Measurements from ENCODE around the gene EID2B. TPM values are rescaled to one million over a fixed set of nuclear protein-coding genes. Genes with fewer than 3 reads are reported as not detected.
A peak's percentile ranks its signal among the peaks of the same experiment; 100 is the strongest.

Gene EID2B
- polyA plus RNA-seq, 1 of the 3 experiments (the other 2 are of a cell fraction) = 6.5 TPM

DNA sequence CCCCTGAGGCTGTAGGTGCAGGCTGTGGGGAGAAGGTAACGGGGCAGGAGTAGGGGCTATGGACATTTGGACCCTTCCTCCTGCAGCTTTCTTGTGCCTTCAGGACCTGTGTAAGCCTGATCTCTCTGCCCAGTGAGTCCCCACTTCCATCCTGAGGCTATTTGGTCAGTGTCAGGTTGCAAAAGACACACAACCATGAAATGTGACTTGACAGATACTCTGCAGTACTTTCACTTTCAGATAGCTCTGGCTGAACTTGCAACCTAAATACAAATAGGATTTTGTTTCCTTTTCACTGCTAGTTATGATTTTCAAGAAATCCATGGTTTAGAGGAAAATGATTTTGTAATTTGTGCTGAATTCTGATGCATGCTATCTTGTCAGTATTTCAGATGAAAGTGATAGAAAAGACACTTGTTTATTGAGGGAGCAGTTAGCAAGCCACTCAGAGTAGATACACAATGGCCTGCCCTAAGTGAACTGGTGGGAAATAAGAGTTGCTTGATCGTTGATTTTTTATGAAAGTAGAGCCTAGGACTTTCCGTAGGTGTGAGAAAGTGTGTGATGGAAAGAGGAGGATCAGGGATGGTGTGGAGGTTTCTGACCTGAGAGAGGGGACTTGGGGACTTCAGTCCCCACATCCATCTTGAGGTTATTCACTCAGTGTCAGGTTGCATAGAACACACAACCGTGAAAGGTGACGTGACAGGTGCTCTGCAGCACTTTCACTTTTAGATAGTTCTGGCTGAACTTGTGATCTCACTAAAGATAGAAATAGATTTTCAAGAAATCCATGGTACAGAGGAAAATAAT is 25.4 kb upstream of the EID2B start:
- ChIA-PET CTCF (no interaction called here), POLR2A (no interaction called here)
- Histone ChIP-seq H2AFZ (ENCODE audit: low read depth) (peak overlapping the region; percentile 32; the same call in 1 of the 2 replicates), H3K36me3 (replicated peaks in 1 of 2; ENCODE audit: control insufficient read depth in 1 of 2, insufficient read depth in 2 of 2, low read length in 1 of 2) (no peaks in the 10 kb centered on the region), H3K4me1 (ENCODE audit: control insufficient read depth in 1 of 2, insufficient read depth in 2 of 2, low read depth in 1 of 2, low read length in 1 of 2) (peaks cover 0 to 3% of the 10 kb centered on the region in 2 experiments; a peak in 1 of 4 replicates), H3K4me2 (peak overlapping the region; percentile 48; the same call in 1 of the 2 replicates), H3K27ac (ENCODE audit: low read depth in 2 of 2, low read length in 1 of 2) (no peak overlapping the region), H3K79me2 (ENCODE audit: insufficient read depth) (no peaks in the 10 kb centered on the region), H3K9ac (no peak overlapping the region), H3K4me3 (ENCODE audit: low read depth in 2 of 2, low read length in 1 of 2) (peak overlapping the region; percentile 2 to 31; a peak in 2 of 4 replicates), H3K9me2 (no peaks in the 10 kb centered on the region), H3K9me3 (no peaks in the 10 kb centered on the region), H3K27me3 (ENCODE audit: insufficient read depth) (peaks cover under 1% of the 10 kb centered on the region; the same call in 1 of the 2 replicates), H3F3A (replicated peaks; ENCODE audit: insufficient read depth) (no peaks in the 10 kb centered on the region), H4K20me1 (ENCODE audit: insufficient read depth) (no peaks in the 10 kb centered on the region)
- no peak for DNase-seq
- 46% methylated on average over 5 of the region's 5 CpGs for WGBS (ENCODE audit: low lambda C conversion rate)
- no peak for TF ChIP-seq RXRA (IDR thresholded peaks at IDR 0.05; ENCODE audit: borderline replicate concordance, low read depth)
- TF ChIP-seq MEF2A (IDR thresholded peaks at IDR 0.05; ENCODE audit: borderline replicate concordance, low read depth) = no peak
- TF ChIP-seq EZH2phosphoT487 (IDR thresholded peaks at IDR 0.05; ENCODE audit: borderline replicate concordance, low read depth) = no peak
- TF ChIP-seq, protein P1, sequence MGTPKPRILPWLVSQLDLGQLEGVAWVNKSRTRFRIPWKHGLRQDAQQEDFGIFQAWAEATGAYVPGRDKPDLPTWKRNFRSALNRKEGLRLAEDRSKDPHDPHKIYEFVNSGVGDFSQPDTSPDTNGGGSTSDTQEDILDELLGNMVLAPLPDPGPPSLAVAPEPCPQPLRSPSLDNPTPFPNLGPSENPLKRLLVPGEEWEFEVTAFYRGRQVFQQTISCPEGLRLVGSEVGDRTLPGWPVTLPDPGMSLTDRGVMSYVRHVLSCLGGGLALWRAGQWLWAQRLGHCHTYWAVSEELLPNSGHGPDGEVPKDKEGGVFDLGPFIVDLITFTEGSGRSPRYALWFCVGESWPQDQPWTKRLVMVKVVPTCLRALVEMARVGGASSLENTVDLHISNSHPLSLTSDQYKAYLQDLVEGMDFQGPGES (IDR thresholded peaks at IDR 0.05; ENCODE audit: low read depth, low read length) = no peak
- no peak for TF ChIP-seq RFX5 (IDR thresholded peaks at IDR 0.05; ENCODE audit: low read length)
- no peak for TF ChIP-seq SIN3A (IDR thresholded peaks at IDR 0.05; ENCODE audit: borderline replicate concordance, low read depth, low read length)
- TF ChIP-seq ELF1 (IDR thresholded peaks at IDR 0.05) = no peak
- no peak for TF ChIP-seq YY1 (IDR thresholded peaks at IDR 0.05; ENCODE audit: low read depth)
- TF ChIP-seq JUND (IDR thresholded peaks at IDR 0.05) = no peak
- TF ChIP-seq NRF1 (IDR thresholded peaks at IDR 0.05; ENCODE audit: low read depth, low read length) = no peak
- TF ChIP-seq, protein P2, sequence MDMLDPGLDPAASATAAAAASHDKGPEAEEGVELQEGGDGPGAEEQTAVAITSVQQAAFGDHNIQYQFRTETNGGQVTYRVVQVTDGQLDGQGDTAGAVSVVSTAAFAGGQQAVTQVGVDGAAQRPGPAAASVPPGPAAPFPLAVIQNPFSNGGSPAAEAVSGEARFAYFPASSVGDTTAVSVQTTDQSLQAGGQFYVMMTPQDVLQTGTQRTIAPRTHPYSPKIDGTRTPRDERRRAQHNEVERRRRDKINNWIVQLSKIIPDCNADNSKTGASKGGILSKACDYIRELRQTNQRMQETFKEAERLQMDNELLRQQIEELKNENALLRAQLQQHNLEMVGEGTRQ (IDR thresholded peaks at IDR 0.05; ENCODE audit: borderline replicate concordance, low read depth, low read length) = no peak
- TF ChIP-seq RCOR1 (IDR thresholded peaks at IDR 0.05; ENCODE audit: low read length) = no peak
- TF ChIP-seq, protein P3, sequence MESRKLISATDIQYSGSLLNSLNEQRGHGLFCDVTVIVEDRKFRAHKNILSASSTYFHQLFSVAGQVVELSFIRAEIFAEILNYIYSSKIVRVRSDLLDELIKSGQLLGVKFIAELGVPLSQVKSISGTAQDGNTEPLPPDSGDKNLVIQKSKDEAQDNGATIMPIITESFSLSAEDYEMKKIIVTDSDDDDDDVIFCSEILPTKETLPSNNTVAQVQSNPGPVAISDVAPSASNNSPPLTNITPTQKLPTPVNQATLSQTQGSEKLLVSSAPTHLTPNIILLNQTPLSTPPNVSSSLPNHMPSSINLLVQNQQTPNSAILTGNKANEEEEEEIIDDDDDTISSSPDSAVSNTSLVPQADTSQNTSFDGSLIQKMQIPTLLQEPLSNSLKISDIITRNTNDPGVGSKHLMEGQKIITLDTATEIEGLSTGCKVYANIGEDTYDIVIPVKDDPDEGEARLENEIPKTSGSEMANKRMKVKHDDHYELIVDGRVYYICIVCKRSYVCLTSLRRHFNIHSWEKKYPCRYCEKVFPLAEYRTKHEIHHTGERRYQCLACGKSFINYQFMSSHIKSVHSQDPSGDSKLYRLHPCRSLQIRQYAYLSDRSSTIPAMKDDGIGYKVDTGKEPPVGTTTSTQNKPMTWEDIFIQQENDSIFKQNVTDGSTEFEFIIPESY (IDR thresholded peaks at IDR 0.05; ENCODE audit: borderline replicate concordance, low read depth) = no peak
- no peak for TF ChIP-seq CHD2 (IDR thresholded peaks at IDR 0.05; ENCODE audit: low read length, partially characterized antibody)
- no peak for TF ChIP-seq NFIC (IDR thresholded peaks at IDR 0.05; ENCODE audit: borderline replicate concordance)
- no peak for TF ChIP-seq FOSL2 (IDR thresholded peaks at IDR 0.05; ENCODE audit: borderline replicate concordance, low read depth)
